Forelimb muscle (tissue), 1 donor: ENCODE measurements around the gene LIN28B. TPM values are rescaled to one million over a fixed set of nuclear protein-coding genes. Genes with fewer than 3 reads are reported as not detected.
"Not testable (repeated sequence)": the region's sequence is repeated elsewhere in the genome, so short reads cannot be mapped to it uniquely, and the experiment has no call there.

Experiments
- DNase-seq: peaks from one replicate; pipeline ENCODE4 v3.0.0-alpha.2; 2013; ENCODE audit warnings: low read depth
- polyA plus RNA-seq: library from polyadenylated mRNA; unstranded; fragments of 120-200 nt; gene quantifications from one replicate; pipeline ENCODE4 v1.2.1, GENCODE V29; 2013; ENCODE audit not compliant: insufficient read length

The LIN28B gene
- polyA plus RNA-seq, 1 donor = 0.05 TPM

GRCh38 chr6:105013459-105013858, 56.6 kb downstream of the LIN28B start:
- DNase-seq = not testable (repeated sequence)

- no peak for DNase-seq
Observed at GRCh38 chr6:105014448-105014847, 57.5 kb downstream of the LIN28B start.

GRCh38 chr6:105014954-105015353, 58.0 kb downstream of the LIN28B start:
- DNase-seq = no peak

- no peak for DNase-seq
Observed at GRCh38 chr6:105015482-105015881, 58.6 kb downstream of the LIN28B start.

GRCh38 chr6:105019285-105019684, 62.4 kb downstream of the LIN28B start:
- DNase-seq = no peak

GRCh38 chr6:105021399-105021798, 64.5 kb downstream of the LIN28B start:
- no peak for DNase-seq

- no peak for DNase-seq
Observed at GRCh38 chr6:105022416-105022815, 65.5 kb downstream of the LIN28B start.

- DNase-seq = no peak
Observed at GRCh38 chr6:105024803-105025202, 67.9 kb downstream of the LIN28B start.

GRCh38 chr6:105028898-105029297, 72.0 kb downstream of the LIN28B start:
- DNase-seq = no peak

GRCh38 chr6:105029581-105029980, 72.7 kb downstream of the LIN28B start:
- DNase-seq = no peak

- no peak for DNase-seq
Observed at GRCh38 chr6:105034470-105034869, 77.6 kb downstream of the LIN28B start.

GRCh38 chr6:105035299-105035698, 78.4 kb downstream of the LIN28B start:
- DNase-seq = no peak

- DNase-seq = no peak
Observed at GRCh38 chr6:105036351-105036750, 79.4 kb downstream of the LIN28B start.

GRCh38 chr6:105038259-105038658, 81.4 kb downstream of the LIN28B start:
- no peak for DNase-seq

- no peak for DNase-seq
Observed at GRCh38 chr6:105041880-105042279, 85.0 kb downstream of the LIN28B start.

GRCh38 chr6:105042648-105043047, 85.7 kb downstream of the LIN28B start:
- no peak for DNase-seq

- no peak for DNase-seq
Observed at GRCh38 chr6:105043979-105044378, 87.1 kb downstream of the LIN28B start.

- DNase-seq = no peak
Observed at GRCh38 chr6:105045526-105045925, 88.6 kb downstream of the LIN28B start.

- DNase-seq = no peak
Observed at GRCh38 chr6:105051941-105052471, 95.1 kb downstream of the LIN28B start.

GRCh38 chr6:105056646-105057045, 99.7 kb downstream of the LIN28B start:
- no peak for DNase-seq

GRCh38 chr6:105057160-105057559, 100.3 kb downstream of the LIN28B start:
- DNase-seq = no peak

- DNase-seq = no peak
Observed at GRCh38 chr6:105058316-105058715, 101.4 kb downstream of the LIN28B start.

GRCh38 chr6:105058846-105059245, 101.9 kb downstream of the LIN28B start:
- no peak for DNase-seq

- no peak for DNase-seq
Observed at GRCh38 chr6:105066233-105066632, 109.3 kb downstream of the LIN28B start.
